Adrenal gland (tissue), 12 donors: ENCODE data around the gene TSPAN5. TPM values are rescaled to one million over a fixed set of nuclear protein-coding genes. Genes with fewer than 3 reads are reported as not detected.

Source experiments
- DNase-seq, 7 donors: peaks; one replicate each; pipeline ENCODE4 v3.0.0-alpha.2; 2019 to 2020
- H3K27ac ChIP-seq, 5 donors: fragments of 200-600 bp; sonication (generic) in 4 of 5; 1 replicate in 3 of 5; 2 replicates in 2 of 5; pipeline versions ENCODE4 v1.5.1 to v1.8.0; 2016 to 2020; ENCODE audit warnings: mild to moderate bottlenecking in 1 of 5
- H3K27me3 ChIP-seq: fragments of 200-600 bp; 2 replicates; pipeline ENCODE4 v1.8.0; 2021
- H3K36me3 ChIP-seq, 2 donors: fragments of 200-600 bp; replicated peaks in 1 of 2; 1 replicate in 1 of 2; 2 replicates in 1 of 2; pipeline versions ENCODE4 v1.5.1 to v1.8.0; 2018 to 2022
- H3K4me1 ChIP-seq, 2 donors: fragments of 200-600 bp; replicated peaks in 1 of 2; 1 replicate in 1 of 2; 2 replicates in 1 of 2; pipeline versions ENCODE4 v1.5.1 to v1.8.0; 2018 to 2021
- H3K4me3 ChIP-seq, 4 donors: fragments of 200-600 bp; sonication (generic) in 3 of 4; one replicate each; pipeline ENCODE4 v1.5.1; 2016 to 2018
- H3K9me3 ChIP-seq, 3 donors: fragments of 200-600 bp; sonication (generic) in 1 of 3; replicated peaks in 1 of 3; 1 replicate in 2 of 3; 2 replicates in 1 of 3; pipeline versions ENCODE4 v1.5.1 to v1.8.0; 2016 to 2021
- CTCF ChIP-seq, 6 experiments: fragments of 450-650 bp in 4 of 6; fragments of 200-600 bp in 2 of 6; sonication (generic) in 1 of 6; IDR thresholded peaks; 1 replicate in 5 of 6; 2 replicates in 1 of 6; pipeline versions ENCODE4 v1.5.1 to v1.8.0; 2016 to 2021; ENCODE audit warnings: antibody characterized with exemption in 6 of 6, mild to moderate bottlenecking in 2 of 6, moderate library complexity in 1 of 6
- POLR2A ChIP-seq, 2 donors: fragments of 450-650 bp; IDR thresholded peaks; one replicate each; pipeline ENCODE4 v1.6.1; 2017; ENCODE audit warnings: antibody characterized with exemption in 2 of 2, mild to moderate bottlenecking in 2 of 2, moderate library complexity in 1 of 2
- WGBS, 4 donors: extraction: QIAGEN DNeasy Blood & Tissue Kit in 2 of 4; methylation state at CpG; one replicate each; pipeline versions ENCODE4 v1.1.5 to v1.1.7; 2013 to 2017; 5-methylcytosine and 5-hydroxymethylcytosine counted together
- intact Hi-C, 2 donors: fragments of 100-400 bp; cut with DNase I; formaldehyde crosslinking; loops; one replicate each; pipeline versions ENCODE4 v1.14.1 to v1.15.0; 2022 to 2023
- polyA plus RNA-seq, 3 donors: library from polyadenylated mRNA; stranded (reverse); fragments of 200-250 nt in 2 of 3; fragments of 350-450 nt in 1 of 3; fragmentation: Illumina TruSeq in 1 of 3; extraction: RNeasy Lipid Tissue Mini Kit (QIAGEN cat#74804) in 1 of 3; gene quantifications; one replicate each; pipeline ENCODE4 v1.2.3, GENCODE V29; 2013 to 2014
- total RNA-seq, 9 donors: library from RNA; depleted of rRNA in 4 of 9; stranded (reverse); fragments of >200 nt in 4 of 9; fragments of 120-200 nt in 1 of 9; fragmentation: NEBNext Ultra II Directional in 1 of 9; extraction: Animal tissue kit (Norgen Biotek cat#: 25700) in 1 of 9; gene quantifications; one replicate each; pipeline versions ENCODE4 v1.1.0 to v1.2.4, GENCODE V29; 2013 to 2023
- donor health status: healthy with polysubstance abuse.
- donor health status: Bipolar disorder and iron deficiency.
- donor health status: DM: yes; HTN: yes; CAD: no.
- donor health status: DM: no; HTN: no; CAD: no.
- donor health status: DM: no; HTN: no; CAD: no.
- donor health status: DM: yes; HTN: yes; CAD: no.

TSPAN5 gene
- total and polyA plus RNA-seq, 12 donors = 1.4 to 23.8 (median 2.7) TPM

DNA sequence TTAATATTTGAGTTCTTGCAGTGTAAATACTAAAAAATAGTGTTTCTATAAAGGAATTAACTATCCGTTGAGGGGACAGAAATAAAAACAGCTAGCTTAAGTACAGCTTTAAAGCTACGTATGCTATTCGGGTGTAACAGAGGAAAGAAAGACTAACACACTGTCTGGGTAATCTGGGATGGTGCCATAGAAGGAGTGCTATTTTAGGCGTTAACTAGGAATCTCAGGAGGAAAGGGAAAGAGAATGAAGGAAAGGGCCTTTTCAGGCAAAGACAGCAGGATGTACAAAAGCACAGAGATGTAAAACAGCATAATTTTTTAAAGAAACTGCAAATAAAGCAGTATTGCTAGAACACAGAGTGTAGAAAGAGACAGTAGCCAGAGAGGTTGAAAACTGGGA lies 235.4 kb downstream of the TSPAN5 start:
- Histone ChIP-seq H3K27me3 (no peaks in the 10 kb centered on the region), H3K27ac (no peak overlapping the region), H3K9me3 (peaks cover 0 to 4% (median 0%) of the 10 kb centered on the region in 3 donors), H3K36me3 (peaks cover 0 to 3% of the 10 kb centered on the region in 2 donors), H3K4me1 (no peaks in the 10 kb centered on the region), H3K4me3 (no peak overlapping the region)
- 83 to 92% (median 89%) methylated on average over 4 of the region's 4 CpGs for WGBS, 4 donors
- DNase-seq = no peak
- intact Hi-C loops = no loop called here
- no peak for TF ChIP-seq POLR2A (IDR thresholded peaks at IDR 0.05)
- no peak for TF ChIP-seq CTCF (IDR thresholded peaks at IDR 0.05)

DNA sequence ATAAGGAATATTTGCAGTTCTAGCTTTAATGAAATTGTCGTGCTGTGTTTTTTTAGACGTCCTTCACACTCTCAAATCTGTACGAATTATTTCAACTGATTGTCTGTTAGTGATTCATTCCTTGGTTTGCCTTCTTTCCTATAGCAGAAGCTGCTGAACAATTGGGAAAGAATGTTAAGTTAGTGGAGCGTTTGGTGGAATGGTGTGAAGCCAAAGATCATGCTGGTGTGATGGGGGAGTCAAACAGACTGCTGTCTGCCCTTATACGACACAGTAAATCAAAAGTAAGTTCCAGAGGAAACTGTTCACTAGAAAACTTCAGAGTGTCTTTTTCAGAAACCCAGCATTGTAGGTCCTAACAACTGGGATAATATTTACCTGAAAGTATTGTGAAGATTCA lies 237.3 kb downstream of the TSPAN5 start:
- Histone ChIP-seq H3K4me3 (no peak overlapping the region), H3K9me3 (peaks cover 0 to 4% (median 0%) of the 10 kb centered on the region in 3 donors), H3K27ac (no peak overlapping the region), H3K36me3 (peaks cover 0 to 3% of the 10 kb centered on the region in 2 donors), H3K27me3 (no peaks in the 10 kb centered on the region), H3K4me1 (no peaks in the 10 kb centered on the region)
- intact Hi-C loops = no loop called here
- TF ChIP-seq POLR2A (IDR thresholded peaks at IDR 0.05) (no peak), CTCF (IDR thresholded peaks at IDR 0.05) (no peak)
- DNase-seq = no peak
- WGBS, 4 donors = 87 to 92% (median 91%) methylated on average over 5 of the region's 5 CpGs
